H1 (cell line): ENCODE data around the gene CAMK1. TPM values are rescaled to one million over a fixed set of nuclear protein-coding genes. Genes with fewer than 3 reads are reported as not detected.

Experiments used
- CHD7 ChIP-seq: fragments of 300-600 bp; sonication (generic); IDR thresholded peaks from 2 replicates; pipeline ENCODE4 v1.7.1; 2012; ENCODE audit warnings: low read length, moderate library complexity, mild to moderate bottlenecking, inconsistent platforms; ENCODE audit not compliant: insufficient replicate concordance
- CREB1 ChIP-seq: IDR thresholded peaks from 2 replicates; pipeline ENCODE4 v1.6.1; 2012; ENCODE audit warnings: inconsistent platforms
- POLR2AphosphoS5 ChIP-seq: IDR thresholded peaks from 2 replicates; pipeline ENCODE4 v1.6.1; 2011; ENCODE audit warnings: low read depth, low read length
- POU5F1 ChIP-seq: IDR thresholded peaks from 2 replicates; pipeline ENCODE4 v1.6.1; 2011; ENCODE audit warnings: low read depth, mild to moderate bottlenecking, low read length, moderate library complexity
- SIN3A ChIP-seq, 2 experiments: IDR thresholded peaks in 1 of 2; conservative IDR thresholded peaks in 1 of 2; 2 replicates each; pipeline ENCODE4 v1.6.1; 2011 to 2012; ENCODE audit warnings: low read length in 2 of 2, improper control_type of control experiment in 1 of 2, low read depth in 1 of 2, mild to moderate bottlenecking in 1 of 2
- SP1 ChIP-seq: IDR thresholded peaks from 2 replicates; pipeline ENCODE4 v1.6.1; 2011; ENCODE audit warnings: low read depth, low read length
- TAF7 ChIP-seq: optimal IDR thresholded peaks from 2 replicates; pipeline ENCODE3; 2011; ENCODE audit warnings: low read depth, mild to moderate bottlenecking, inconsistent platforms, low read length, moderate library complexity, borderline replicate concordance
- polyA plus RNA-seq, 7 experiments: library from polyadenylated mRNA; depleted of rRNA in 3 of 7; stranded (reverse) in 5 of 7; unstranded in 2 of 7; fragments of >200 nt in 5 of 7; fragments of 200-250 nt in 2 of 7; gene quantifications; 1 replicate in 5 of 7; 2 replicates in 1 of 7; 4 replicates in 1 of 7; pipeline versions ENCODE4 v1.2.1 to v1.2.3, GENCODE V29; 2011 to 2013; ENCODE audit warnings: missing spikeins in 2 of 7, mixed read lengths in 2 of 7
- total RNA-seq: library from RNA; stranded (reverse); fragmentation: NEBNext Ultra II Directional; extraction: Animal tissue kit (Norgen Biotek cat#: 25700); gene quantifications from 2 replicates; pipeline ENCODE4 v1.2.1, GENCODE V29; 2021

Gene CAMK1
- total and polyA plus RNA-seq, 2 of the 8 experiments (the other 6 are each of a cell fraction or from before 2014, with no cell fraction given), result 4.9 to 5.1 TPM

GRCh38 chr3:9746330-9746729 is 23.4 kb downstream of the CAMK1 start (continued):
- TF ChIP-seq CHD7 (no peak), CREB1 (no peak), SP1 (no peak), TAF7 (no peak), POU5F1 (no peak), POLR2AphosphoS5 (no peak), SIN3A (conservative IDR thresholded peaks at IDR 0.05 in 1 of 2, IDR thresholded peaks at IDR 0.05 in 1 of 2; ENCODE audit: low read depth in 1 of 2, low read length in 2 of 2) (no peak)
